ENCODE data around the gene SCLY.

The SCLY gene

DNA sequence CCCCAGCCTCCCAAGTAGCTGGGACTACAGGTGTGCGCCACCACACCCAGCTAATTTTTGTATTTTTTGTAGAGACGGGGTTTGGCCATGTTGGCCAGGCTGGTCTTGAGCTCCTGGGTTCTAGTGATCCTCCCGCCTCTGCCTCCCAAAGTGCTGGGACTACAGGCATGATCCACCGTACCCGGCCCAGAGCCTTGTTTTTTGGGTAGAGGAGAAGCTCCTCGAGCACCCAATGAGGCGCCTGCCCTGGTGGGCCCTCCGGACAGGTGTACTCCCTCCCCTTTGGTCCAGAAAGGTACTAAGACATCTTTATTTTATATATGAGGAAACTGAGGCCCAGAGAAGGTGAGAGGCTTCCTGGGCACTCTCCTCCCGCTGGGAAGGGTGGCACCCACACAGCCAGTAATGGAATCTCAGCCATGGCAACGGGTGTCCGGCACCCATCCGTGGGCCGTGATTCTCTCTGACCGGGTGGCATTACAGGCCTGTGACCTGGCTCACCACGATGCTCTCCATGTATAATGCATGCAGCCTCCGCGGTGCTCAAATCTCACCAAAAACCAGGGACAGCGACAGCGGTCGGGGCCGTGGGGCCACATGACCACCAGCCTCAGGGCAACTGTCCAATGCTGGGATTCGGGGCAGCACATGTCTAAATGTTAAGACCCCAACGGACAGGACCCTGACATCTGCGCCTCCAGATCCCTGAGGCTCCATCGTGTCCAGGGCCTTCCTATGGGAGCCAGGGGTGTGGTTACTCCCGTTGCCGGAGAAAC lies 60.9 kb downstream of the SCLY start:
- no peak for DNase-seq (ENCODE audit: low read depth)
- TF ChIP-seq CTCF (IDR thresholded peaks at IDR 0.05; ENCODE audit: control insufficient read depth, insufficient read depth, low read depth, low read length, missing control alignments): no peak
- no peak overlapping the region for H3K4me3 ChIP-seq (ENCODE audit: control insufficient read depth, low read depth, low read length)

DNA sequence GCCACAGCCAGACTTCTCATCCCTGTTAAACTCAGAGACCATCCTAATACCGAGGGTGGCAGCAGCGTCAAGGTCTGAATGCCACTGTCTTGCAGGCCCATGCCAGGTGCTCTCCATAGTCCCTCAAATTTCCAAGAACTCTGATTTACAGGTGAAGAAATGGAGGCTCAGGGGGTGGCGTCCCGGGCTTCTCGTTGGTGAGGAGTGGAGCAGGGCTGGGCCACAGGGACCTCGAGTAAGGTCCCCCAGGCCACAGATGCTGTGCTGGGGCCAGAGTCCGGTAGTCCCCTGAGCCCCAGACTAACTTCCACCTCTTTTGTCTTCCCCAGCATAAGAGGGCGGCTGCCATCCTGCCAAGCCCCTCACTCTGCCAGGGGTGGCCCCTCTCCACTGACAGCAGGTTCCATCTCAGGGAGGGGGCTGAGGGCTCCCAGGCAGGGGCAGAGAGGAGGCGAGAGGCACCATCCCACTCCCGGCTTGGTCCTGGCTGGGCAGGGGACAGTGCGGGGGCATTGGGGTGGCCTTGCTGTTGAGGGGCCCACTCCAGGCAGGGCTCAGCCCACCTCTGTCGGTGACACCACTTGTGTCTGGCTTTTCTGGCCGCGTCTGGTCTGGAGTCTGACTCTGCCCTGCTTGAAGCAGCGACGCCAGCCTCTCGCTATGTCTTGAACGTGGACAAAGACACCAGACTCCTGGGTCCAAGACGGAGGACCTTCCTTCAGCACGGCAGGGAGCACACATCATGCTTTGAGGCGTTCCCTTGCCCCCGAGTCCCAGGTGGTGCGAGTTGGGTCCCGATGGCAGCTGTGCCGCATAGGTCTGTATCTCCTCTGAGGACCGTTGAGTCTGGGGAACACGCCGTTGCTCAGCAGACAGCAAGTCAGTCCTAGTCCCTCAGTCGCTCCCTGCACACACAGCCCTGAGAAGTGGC lies 61.8 kb downstream of the SCLY start:
- DNase-seq (ENCODE audit: low read depth): no peak
- no peak overlapping the region for H3K4me3 ChIP-seq (ENCODE audit: control insufficient read depth, low read depth, low read length)
- TF ChIP-seq CTCF (IDR thresholded peaks at IDR 0.05; ENCODE audit: control insufficient read depth, insufficient read depth, low read depth, low read length, missing control alignments): no peak

- no peak for DNase-seq (ENCODE audit: low read depth)
- no peak overlapping the region for H3K4me3 ChIP-seq (ENCODE audit: control insufficient read depth, low read depth, low read length)
- no peak for TF ChIP-seq CTCF (IDR thresholded peaks at IDR 0.05; ENCODE audit: control insufficient read depth, insufficient read depth, low read depth, low read length, missing control alignments)
Measured at GRCh38 chr2:238123218-238123971, 62.6 kb downstream of the SCLY start.

- no peak for TF ChIP-seq CTCF (IDR thresholded peaks at IDR 0.05; ENCODE audit: control insufficient read depth, insufficient read depth, low read depth, low read length, missing control alignments)
- DNase-seq (ENCODE audit: low read depth): no peak
- H3K4me3 ChIP-seq (ENCODE audit: control insufficient read depth, low read depth, low read length): no peak overlapping the region
Measured at GRCh38 chr2:238123991-238124470, 63.2 kb downstream of the SCLY start.

DNA sequence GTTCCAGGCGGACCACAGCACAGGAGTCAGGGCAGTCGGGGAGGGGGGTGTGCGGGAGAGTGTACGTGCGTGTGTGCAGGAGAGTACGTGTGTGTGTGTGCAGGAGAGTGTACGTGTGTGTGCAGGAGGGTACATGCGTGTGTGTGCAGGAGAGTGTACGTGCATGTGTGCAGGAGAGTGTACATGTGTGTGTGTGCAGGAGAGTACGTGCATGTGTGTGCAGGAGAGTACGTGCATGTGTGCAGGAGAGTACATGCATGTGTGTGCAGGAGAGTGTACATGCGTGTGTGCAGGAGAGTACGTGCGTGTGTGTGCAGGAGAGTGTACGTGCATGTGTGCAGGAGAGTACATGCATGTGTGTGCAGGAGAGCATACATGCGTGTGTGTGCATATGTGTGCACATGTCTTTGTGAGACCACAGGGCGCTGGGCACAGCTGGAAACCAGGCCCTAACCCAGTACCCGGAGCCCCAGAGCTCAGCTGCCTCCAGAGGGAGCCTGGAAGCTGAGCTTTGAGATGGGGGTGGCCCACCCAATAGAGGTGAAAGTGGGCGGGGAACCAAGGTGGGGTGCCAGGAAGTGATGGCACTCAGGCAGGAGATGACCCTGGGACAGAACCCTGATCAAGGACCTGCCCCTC lies 63.8 kb downstream of the SCLY start:
- no peak for DNase-seq (ENCODE audit: low read depth)
- no peak for TF ChIP-seq CTCF (IDR thresholded peaks at IDR 0.05; ENCODE audit: control insufficient read depth, insufficient read depth, low read depth, low read length, missing control alignments)
- no peak overlapping the region for H3K4me3 ChIP-seq (ENCODE audit: control insufficient read depth, low read depth, low read length)

Data from AG09309 (cell line).